IMR-90 (cell line): ENCODE results near the gene CARD8. TPM values are rescaled to one million over a fixed set of nuclear protein-coding genes. Genes with fewer than 3 reads are reported as not detected.

Source experiments
- ATAC-seq: fragments of 200-7000 bp; cut with Tn5 transposase; 2 replicates; pipeline ENCODE4 v1.9.1; 2020; ENCODE audit warnings: low read depth, mild to moderate bottlenecking, moderate library complexity
- BruUV-seq: library from RNA; stranded (reverse); fragments of 400-500 nt; replicated peaks from 2 replicates; lab custom pipeline; 2021; lab: Mats Ljungman, UMichigan
- CTCF ChIA-PET: fragments of 300-600 bp; formaldehyde crosslinking; extraction: SDS; loops from one replicate; lab custom pipeline; 2021; ENCODE audit warnings: antibody characterized with exemption; lab: Yijun Ruan, JAX
- POLR2A ChIA-PET: fragments of 300-600 bp; sonication (Branson Sonifier 250); formaldehyde crosslinking; loops from one replicate; lab custom pipeline; 2022; ENCODE audit warnings: antibody characterized with exemption; ENCODE audit not compliant: unreplicated experiment; lab: Charles Lee
- DNase-seq: peaks from one replicate; pipeline ENCODE4 v3.0.0; 2013
- H2AFZ ChIP-seq: replicated peaks from 2 replicates; pipeline ENCODE3; 2013; ENCODE audit warnings: low read length, mild to moderate bottlenecking; ENCODE audit not compliant: poor library complexity
- H2AK5ac ChIP-seq: 2 replicates; pipeline ENCODE4 v1.6.1; 2013; ENCODE audit warnings: low read depth, low read length, inconsistent platforms
- H2AK9ac ChIP-seq: replicated peaks from 2 replicates; pipeline ENCODE3; 2013; ENCODE audit warnings: mild to moderate bottlenecking, low read depth, low read length, moderate library complexity; ENCODE audit not compliant: poor library complexity
- H2BK120ac ChIP-seq: 2 replicates; pipeline ENCODE4 v1.6.1; 2013; ENCODE audit warnings: low read depth, low read length, inconsistent platforms
- H2BK15ac ChIP-seq: 3 replicates; pipeline ENCODE4 v1.6.1; 2013; ENCODE audit warnings: low read depth, low read length, inconsistent platforms
- H2BK20ac ChIP-seq: 2 replicates; pipeline ENCODE4 v1.6.1; 2013; ENCODE audit warnings: low read depth, mild to moderate bottlenecking, inconsistent platforms, low read length, moderate library complexity
- H2BK5ac ChIP-seq: 2 replicates; pipeline ENCODE4 v1.6.1; 2013; ENCODE audit warnings: mild to moderate bottlenecking, low read depth, low read length, inconsistent platforms; ENCODE audit not compliant: poor library complexity, severe bottlenecking
- H3K14ac ChIP-seq: replicated peaks from 2 replicates; pipeline ENCODE4 v1.6.1; 2013; ENCODE audit warnings: low read depth, low read length, inconsistent platforms
- H3K18ac ChIP-seq: 2 replicates; pipeline ENCODE4 v1.6.1; 2013; ENCODE audit warnings: low read depth, low read length, control low read depth
- H3K23ac ChIP-seq: 2 replicates; pipeline ENCODE4 v1.6.1; 2013; ENCODE audit warnings: low read depth, low read length, inconsistent platforms
- H3K27ac ChIP-seq: 2 replicates; pipeline ENCODE4 v1.5.1; 2013; ENCODE audit warnings: mild to moderate bottlenecking, control low read depth, low read length; ENCODE audit not compliant: insufficient read depth
- H3K27me3 ChIP-seq: 2 replicates; pipeline ENCODE4 v1.6.1; 2013; ENCODE audit warnings: low read length; ENCODE audit not compliant: control insufficient read depth, insufficient read depth
- H3K36me3 ChIP-seq: 2 replicates; pipeline ENCODE4 v1.6.1; 2013; ENCODE audit warnings: low read length, mixed read lengths; ENCODE audit not compliant: control insufficient read depth, insufficient read depth
- H3K4ac ChIP-seq: 2 replicates; pipeline ENCODE4 v1.6.1; 2013; ENCODE audit warnings: low read depth, low read length, inconsistent platforms
- H3K4me1 ChIP-seq: 2 replicates; pipeline ENCODE4 v1.6.1; 2013; ENCODE audit warnings: low read length, mixed read lengths; ENCODE audit not compliant: control insufficient read depth, insufficient read depth
- H3K4me2 ChIP-seq: 2 replicates; pipeline ENCODE4 v1.6.1; 2013; ENCODE audit warnings: low read depth, mild to moderate bottlenecking, control low read depth, low read length, moderate library complexity
- H3K4me3 ChIP-seq: 2 replicates; pipeline ENCODE4 v1.5.1; 2013; ENCODE audit warnings: low read depth, mild to moderate bottlenecking, control low read depth, low read length, moderate library complexity; ENCODE audit not compliant: insufficient read depth
- H3K56ac ChIP-seq: 2 replicates; pipeline ENCODE4 v1.6.1; 2013; ENCODE audit warnings: low read length, inconsistent platforms; ENCODE audit not compliant: insufficient read depth; ENCODE audit errors: extremely low read depth
- H3K79me1 ChIP-seq, 2 experiments: 2 replicates each; pipeline ENCODE4 v1.6.1; 2013; ENCODE audit warnings: low read length in 2 of 2, inconsistent platforms in 1 of 2, low read depth in 1 of 2
- H3K9ac ChIP-seq: 2 replicates; pipeline ENCODE4 v1.6.1; 2013; ENCODE audit warnings: low read depth, low read length, control low read depth
- H3K9me1 ChIP-seq: 2 replicates; pipeline ENCODE4 v1.6.1; 2013; ENCODE audit warnings: low read length, inconsistent platforms; ENCODE audit not compliant: insufficient read depth
- H3K9me3 ChIP-seq: 2 replicates; pipeline ENCODE4 v1.6.1; 2013; ENCODE audit warnings: low read length; ENCODE audit not compliant: control insufficient read depth, insufficient read depth
- H4K20me1 ChIP-seq: 2 replicates; pipeline ENCODE4 v1.6.1; 2013; ENCODE audit warnings: low read length, inconsistent platforms; ENCODE audit not compliant: insufficient read depth
- H4K5ac ChIP-seq: 2 replicates; pipeline ENCODE4 v1.6.1; 2013; ENCODE audit warnings: mild to moderate bottlenecking, low read depth, low read length, control low read depth
- H4K8ac ChIP-seq, 2 experiments: 2 replicates each; pipeline ENCODE4 v1.6.1; 2013; ENCODE audit warnings: low read depth in 2 of 2, low read length in 2 of 2, control low read depth in 1 of 2, inconsistent platforms in 1 of 2
- H4K91ac ChIP-seq: 2 replicates; pipeline ENCODE4 v1.6.1; 2013; ENCODE audit warnings: low read depth, low read length, inconsistent platforms; ENCODE audit not compliant: insufficient read depth
- CHD1 ChIP-seq: IDR thresholded peaks from 2 replicates; pipeline ENCODE4 v1.6.1; 2012; ENCODE audit warnings: low read depth, low read length, improper control_type of control experiment
- MAFK ChIP-seq: IDR thresholded peaks from 2 replicates; pipeline ENCODE4 v1.6.1; 2012; ENCODE audit warnings: low read depth, low read length, improper control_type of control experiment
- MAZ ChIP-seq: IDR thresholded peaks from 2 replicates; pipeline ENCODE4 v1.6.1; 2012; ENCODE audit warnings: low read depth, mild to moderate bottlenecking, low read length, improper control_type of control experiment, moderate library complexity, borderline replicate concordance
- MXI1 ChIP-seq: IDR thresholded peaks from 2 replicates; pipeline ENCODE4 v1.6.1; 2012; ENCODE audit warnings: low read depth, mild to moderate bottlenecking, low read length, moderate library complexity, borderline replicate concordance
- NFE2L2 ChIP-seq: fragments of 150-350 bp; IDR thresholded peaks from 2 replicates; pipeline ENCODE4 v1.6.1; 2016; ENCODE audit warnings: low read depth, mild to moderate bottlenecking, low read length
- RAD21 ChIP-seq: IDR thresholded peaks from 2 replicates; pipeline ENCODE4 v1.6.1; 2012; ENCODE audit warnings: low read length, improper control_type of control experiment
- RFX5 ChIP-seq: IDR thresholded peaks from 2 replicates; pipeline ENCODE4 v1.8.0; 2012; ENCODE audit warnings: low read depth, mild to moderate bottlenecking, low read length, moderate library complexity
- SMC3 ChIP-seq: fragments of 150-350 bp; IDR thresholded peaks from 2 replicates; pipeline ENCODE4 v1.6.1; 2016; ENCODE audit warnings: low read depth, mild to moderate bottlenecking, antibody characterized with exemption, low read length, moderate library complexity
- USF2 ChIP-seq: fragments of 150-350 bp; IDR thresholded peaks from 2 replicates; pipeline ENCODE4 v1.6.1; 2017; ENCODE audit warnings: mild to moderate bottlenecking, antibody characterized with exemption, low read length, low read depth
- WGBS, 2 experiments: methylation state at CpG; one replicate each; pipeline versions ENCODE4 v1.1.5 to v1.1.7; 2013; ENCODE audit warnings: missing lambda C conversion rate in 2 of 2; ENCODE audit not compliant: insufficient read length in 1 of 2; ENCODE audit errors: extremely low coverage in 2 of 2; 5-methylcytosine and 5-hydroxymethylcytosine counted together
- dilution Hi-C: fragments of 300-500 bp; cut with HindIII; formaldehyde crosslinking; loops from one replicate; pipeline ENCODE4 v1.14.3; 2018; ENCODE audit warnings: low sequenced_read_pairs; ENCODE audit not compliant: unreplicated experiment
- in situ Hi-C: fragments of 300-500 bp; cut with MboI; formaldehyde crosslinking; loops from 3 replicates; pipeline ENCODE4 v1.14.3; 2019; ENCODE audit warnings: low sequenced_read_pairs, inconsistent platforms, mixed read lengths
- intact Hi-C: fragments of 100-400 bp; cut with micrococcal nuclease; formaldehyde crosslinking; loops from 2 replicates; pipeline ENCODE4 v1.10.0; 2022
- polyA plus RNA-seq, 3 experiments: library from polyadenylated mRNA; depleted of rRNA; stranded (reverse); fragments of >200 nt; gene quantifications; 2 replicates each; pipeline ENCODE4 v1.2.3, GENCODE V29; 2012; ENCODE audit warnings: low replicate concordance in 1 of 3
- total RNA-seq: library from RNA; depleted of rRNA; stranded (reverse); fragments of >200 nt; gene quantifications from 2 replicates; pipeline ENCODE4 v1.2.3, GENCODE V29; 2012
- TF ChIP-seq, protein P1 (sequence below): conservative IDR thresholded peaks from 2 replicates; pipeline ENCODE4 v1.5.1; 2012; ENCODE audit warnings: mild to moderate bottlenecking, low read depth, low read length, improper control_type of control experiment

Gene CARD8
- total and polyA plus RNA-seq, 2 of the 4 experiments (the other 2 are of a cell fraction), result 11.3 to 15.5 TPM

DNA sequence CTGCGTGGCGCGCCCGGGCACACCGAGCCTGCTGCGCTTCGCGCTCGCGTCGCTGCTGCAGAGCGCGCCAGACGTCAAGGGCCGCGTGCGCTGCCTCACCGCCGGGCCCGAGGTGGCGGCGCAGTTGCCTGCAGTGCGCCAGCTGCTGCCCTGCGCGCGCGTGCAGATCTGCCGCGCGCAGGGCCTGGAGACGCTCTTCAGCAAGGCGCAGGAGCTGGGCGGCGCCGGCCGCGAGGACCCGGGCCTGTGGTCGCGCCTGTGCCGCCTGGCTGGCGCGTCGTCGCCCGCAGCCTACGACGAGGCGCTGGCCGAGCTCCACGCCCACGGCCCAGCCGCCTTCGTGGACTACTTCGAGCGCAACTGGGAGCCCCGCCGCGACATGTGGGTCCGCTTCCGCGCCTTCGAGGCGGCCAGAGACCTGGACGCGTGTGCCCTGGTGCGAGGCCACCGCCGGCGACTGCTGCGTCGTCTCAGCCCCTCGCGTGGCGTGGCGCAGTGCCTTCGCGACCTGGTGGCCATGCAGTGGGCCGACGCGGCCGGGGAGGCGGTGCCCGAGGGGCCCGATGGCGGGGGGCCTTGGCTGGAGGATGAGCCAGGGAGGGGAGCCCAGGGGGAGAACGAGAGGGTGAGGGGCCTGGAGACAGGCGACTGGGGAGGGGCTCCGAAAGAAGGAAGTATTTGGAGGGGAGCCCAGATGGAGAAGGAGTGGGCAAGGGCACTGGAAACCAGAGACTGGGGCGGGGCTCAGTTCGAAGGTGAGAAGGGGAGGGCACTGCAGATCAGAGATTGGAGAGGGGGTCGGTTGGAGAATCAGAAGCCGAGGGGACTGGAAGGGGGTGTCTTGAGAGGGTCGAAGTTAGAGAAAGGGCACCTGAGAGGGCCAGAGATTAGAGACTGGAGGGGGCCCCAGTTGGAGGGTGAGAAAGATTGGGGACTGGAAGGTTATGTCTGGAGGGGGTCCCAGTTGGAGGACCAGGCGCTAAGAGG lies 60.6 kb downstream of the CARD8 start (continued):
- no peak for TF ChIP-seq RFX5
- TF ChIP-seq SMC3, result no peak

DNA sequence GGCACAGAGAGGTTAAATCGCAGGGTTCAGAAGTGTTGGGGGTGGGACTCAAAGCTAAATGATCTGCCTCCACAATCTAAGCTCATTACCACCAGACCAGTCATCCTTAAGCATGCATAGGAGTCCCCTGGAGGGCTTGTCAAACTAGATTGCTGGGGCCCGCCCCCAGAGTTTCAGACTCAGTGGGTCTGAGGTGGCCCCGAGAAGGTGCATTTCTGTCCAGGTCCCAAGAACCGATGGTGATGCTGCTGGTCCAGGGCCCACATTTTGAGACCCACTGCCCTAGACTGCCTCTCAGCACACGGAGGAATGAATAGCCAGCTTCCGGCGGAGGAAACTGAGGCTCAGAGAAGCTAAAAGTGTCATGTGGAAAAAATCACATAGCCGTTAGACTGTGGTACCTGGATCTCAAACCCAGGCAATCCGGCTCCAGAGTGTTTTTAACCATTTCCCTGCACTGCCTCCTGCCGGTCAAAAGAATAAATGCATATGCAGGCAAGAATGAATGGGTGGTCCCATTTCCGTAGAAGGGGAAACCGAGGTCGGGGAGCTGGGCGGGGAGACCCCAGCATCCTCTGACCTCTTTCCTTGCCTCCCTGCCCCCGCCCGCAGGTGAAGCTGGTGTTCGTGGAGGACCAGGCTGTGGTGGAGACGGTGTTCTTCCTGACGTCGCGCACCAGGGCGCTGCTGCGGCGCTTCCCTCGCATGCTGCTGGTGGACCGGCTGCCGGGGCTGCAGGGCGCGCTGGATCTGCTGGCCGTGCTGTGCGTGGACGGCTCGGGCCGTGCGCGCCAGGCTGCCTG lies 61.5 kb downstream of the CARD8 start:
- Histone ChIP-seq H3K27ac (no peak overlapping the region), H3K4me3 (no peak overlapping the region), H3K79me1 (peaks cover 0 to 4% of the 10 kb centered on the region in 2 experiments; a peak in 2 of 4 replicates), H4K8ac (no peak overlapping the region), H2BK15ac (no peak overlapping the region), H3K36me3 (no peaks in the 10 kb centered on the region), H3K27me3 (no peaks in the 10 kb centered on the region), H3K18ac (no peak overlapping the region), H4K20me1 (peaks cover 4% of the 10 kb centered on the region; the same call in 1 of the 2 replicates), H3K4ac (no peak overlapping the region), H2AFZ (no peak overlapping the region), H4K91ac (no peak overlapping the region), H3K9me3 (no peaks in the 10 kb centered on the region), H3K9me1 (peaks cover 4% of the 10 kb centered on the region), H4K5ac (no peak overlapping the region), H3K56ac (no peak overlapping the region), H3K14ac (no peak overlapping the region), H3K4me2 (no peak overlapping the region), H2AK5ac (no peak overlapping the region), H2BK5ac (no peak overlapping the region), H3K4me1 (no peaks in the 10 kb centered on the region), H2BK20ac (no peak overlapping the region), H3K23ac (no peak overlapping the region), H3K9ac (no peak overlapping the region), H2AK9ac (no peak overlapping the region), H2BK120ac (no peak overlapping the region)
- intact Hi-C loops, result no loop called here
- in situ Hi-C loops, result no loop called here
- TF ChIP-seq SMC3 (peak; percentile 18; the same call in 1 of the 2 replicates), CHD1 (no peak), MAZ (no peak), NFE2L2 (no peak), USF2 (no peak), MXI1 (no peak), RFX5 (no peak), RAD21 (peak; percentile 27; the same call in 1 of the 2 replicates), MAFK (0 out of 2 replicates have a peak, but pooled peaks have one; percentile 3)
- TF ChIP-seq, protein P1, sequence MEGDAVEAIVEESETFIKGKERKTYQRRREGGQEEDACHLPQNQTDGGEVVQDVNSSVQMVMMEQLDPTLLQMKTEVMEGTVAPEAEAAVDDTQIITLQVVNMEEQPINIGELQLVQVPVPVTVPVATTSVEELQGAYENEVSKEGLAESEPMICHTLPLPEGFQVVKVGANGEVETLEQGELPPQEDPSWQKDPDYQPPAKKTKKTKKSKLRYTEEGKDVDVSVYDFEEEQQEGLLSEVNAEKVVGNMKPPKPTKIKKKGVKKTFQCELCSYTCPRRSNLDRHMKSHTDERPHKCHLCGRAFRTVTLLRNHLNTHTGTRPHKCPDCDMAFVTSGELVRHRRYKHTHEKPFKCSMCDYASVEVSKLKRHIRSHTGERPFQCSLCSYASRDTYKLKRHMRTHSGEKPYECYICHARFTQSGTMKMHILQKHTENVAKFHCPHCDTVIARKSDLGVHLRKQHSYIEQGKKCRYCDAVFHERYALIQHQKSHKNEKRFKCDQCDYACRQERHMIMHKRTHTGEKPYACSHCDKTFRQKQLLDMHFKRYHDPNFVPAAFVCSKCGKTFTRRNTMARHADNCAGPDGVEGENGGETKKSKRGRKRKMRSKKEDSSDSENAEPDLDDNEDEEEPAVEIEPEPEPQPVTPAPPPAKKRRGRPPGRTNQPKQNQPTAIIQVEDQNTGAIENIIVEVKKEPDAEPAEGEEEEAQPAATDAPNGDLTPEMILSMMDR, result peak; percentile 49
- ATAC-seq (no peak), DNase-seq (peak; percentile 7)
- dilution Hi-C loops, result no loop called here
- BruUV-seq, result no TSS peak
- 68% methylated on average over 28 of the region's 36 CpGs; no CpG with 5 or more reads in 1 of the 2 experiments for WGBS, 2 experiments
- CTCF ChIA-PET, result interaction anchor here (0.6 to 1.5 kb wide), 2 partner anchors 10 to 18 kb away, joined by 3 to 6 read pairs; no protein-coding TSS in a partner anchor
- POLR2A ChIA-PET, result no interaction called here
